ENCODE results near the gene CD247. TPM values are rescaled to one million over a fixed set of nuclear protein-coding genes. Genes with fewer than 3 reads are reported as not detected.

Gene CD247
- total and polyA plus RNA-seq, 2 of the 4 experiments (the other 2 are of a cell fraction) = not detected

DNA sequence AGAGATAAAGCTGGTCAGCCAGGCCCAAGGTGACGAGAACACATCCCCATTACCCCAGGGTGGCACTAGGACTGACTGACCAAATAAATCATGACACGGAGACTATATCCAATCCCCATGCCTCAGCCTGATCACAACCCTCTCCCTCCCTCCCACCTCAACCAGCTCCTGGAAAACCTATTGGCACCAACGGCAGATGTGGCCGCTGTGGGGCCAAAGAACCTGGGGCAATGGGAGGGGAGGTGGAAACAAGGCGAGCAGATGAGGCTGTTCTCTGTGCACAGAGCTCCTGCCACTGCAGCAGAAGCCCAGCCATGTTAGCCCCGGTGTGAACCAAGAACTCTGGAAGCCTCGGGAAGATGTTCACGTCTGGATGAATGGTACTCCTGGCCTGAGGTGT is 77.6 kb downstream of the CD247 start:
- Histone ChIP-seq H3K27me3 (ENCODE audit: control insufficient read depth, insufficient read depth, low read length) (peaks cover 32% of the 10 kb centered on the region), H3K79me1 (ENCODE audit: low read depth in 1 of 2, low read length in 2 of 2) (no peaks in the 10 kb centered on the region), H3K4ac (ENCODE audit: low read depth, low read length) (no peak overlapping the region), H3K18ac (ENCODE audit: low read depth, low read length) (no peak overlapping the region), H3K4me1 (ENCODE audit: control insufficient read depth, insufficient read depth, low read length) (no peaks in the 10 kb centered on the region), H3K9me1 (ENCODE audit: insufficient read depth, low read length) (no peaks in the 10 kb centered on the region), H4K20me1 (ENCODE audit: insufficient read depth, low read length) (no peaks in the 10 kb centered on the region), H3K27ac (ENCODE audit: insufficient read depth, low read length) (no peak overlapping the region), H3K4me2 (ENCODE audit: low read depth, low read length) (no peak overlapping the region), H2BK120ac (ENCODE audit: low read depth, low read length) (no peak overlapping the region), H2AK5ac (ENCODE audit: low read depth, low read length) (no peak overlapping the region), H3K56ac (ENCODE audit: extremely low read depth, insufficient read depth, low read length) (no peak overlapping the region), H3K23ac (ENCODE audit: low read depth, low read length) (no peak overlapping the region), H3K14ac (replicated peaks; ENCODE audit: low read depth, low read length) (no peak overlapping the region), H2BK5ac (ENCODE audit: low read depth, low read length, poor library complexity, severe bottlenecking) (no peak overlapping the region), H3K9ac (ENCODE audit: low read depth, low read length) (no peak overlapping the region), H4K5ac (ENCODE audit: low read depth, low read length) (no peak overlapping the region), H4K91ac (ENCODE audit: insufficient read depth, low read depth, low read length) (no peak overlapping the region), H3K36me3 (ENCODE audit: control insufficient read depth, insufficient read depth, low read length) (no peaks in the 10 kb centered on the region), H4K8ac (ENCODE audit: low read depth in 2 of 2, low read length in 2 of 2) (no peak overlapping the region), H2AFZ (replicated peaks; ENCODE audit: low read length, poor library complexity) (no peak overlapping the region), H3K4me3 (ENCODE audit: insufficient read depth, low read depth, low read length) (no peak overlapping the region), H2AK9ac (replicated peaks; ENCODE audit: low read depth, low read length, poor library complexity) (peak overlapping the region; percentile 39), H2BK20ac (ENCODE audit: low read depth, low read length) (no peak overlapping the region), H3K9me3 (ENCODE audit: control insufficient read depth, insufficient read depth, low read length) (no peaks in the 10 kb centered on the region), H2BK15ac (ENCODE audit: low read depth, low read length) (no peak overlapping the region)
- dilution Hi-C loops (cut with HindIII; ENCODE audit: low sequenced_read_pairs, unreplicated experiment) (loop anchor here (25.0 kb wide), 1 partner anchor 178 kb away; no protein-coding TSS in a partner anchor), intact Hi-C loops (cut with micrococcal nuclease) (loop anchor here (5.0 kb wide), 1 partner anchor 218 kb away; the partner anchor contains the start of gene POU2F1), in situ Hi-C loops (cut with MboI; ENCODE audit: low sequenced_read_pairs) (no loop called here)
- TF ChIP-seq RAD21 (IDR thresholded peaks at IDR 0.05; ENCODE audit: low read length) = no peak
- no peak for TF ChIP-seq SMC3 (IDR thresholded peaks at IDR 0.05; ENCODE audit: low read depth, low read length)
- no peak for TF ChIP-seq MXI1 (IDR thresholded peaks at IDR 0.05; ENCODE audit: borderline replicate concordance, low read depth, low read length)
- TF ChIP-seq POLR2A (IDR thresholded peaks at IDR 0.05; ENCODE audit: low read depth, low read length) = no peak
- TF ChIP-seq, protein P1, sequence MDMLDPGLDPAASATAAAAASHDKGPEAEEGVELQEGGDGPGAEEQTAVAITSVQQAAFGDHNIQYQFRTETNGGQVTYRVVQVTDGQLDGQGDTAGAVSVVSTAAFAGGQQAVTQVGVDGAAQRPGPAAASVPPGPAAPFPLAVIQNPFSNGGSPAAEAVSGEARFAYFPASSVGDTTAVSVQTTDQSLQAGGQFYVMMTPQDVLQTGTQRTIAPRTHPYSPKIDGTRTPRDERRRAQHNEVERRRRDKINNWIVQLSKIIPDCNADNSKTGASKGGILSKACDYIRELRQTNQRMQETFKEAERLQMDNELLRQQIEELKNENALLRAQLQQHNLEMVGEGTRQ (IDR thresholded peaks at IDR 0.05; ENCODE audit: low read depth, low read length) = no peak
- no peak for TF ChIP-seq CHD1 (IDR thresholded peaks at IDR 0.05; ENCODE audit: low read depth, low read length)
- TF ChIP-seq RFX5 (IDR thresholded peaks at IDR 0.05; ENCODE audit: low read depth, low read length) = no peak
- TF ChIP-seq RCOR1 (IDR thresholded peaks at IDR 0.05; ENCODE audit: insufficient replicate concordance, low read length) = no peak
- TF ChIP-seq NFE2L2 (IDR thresholded peaks at IDR 0.05; ENCODE audit: low read depth, low read length) = no peak
- no peak for TF ChIP-seq FOS (IDR thresholded peaks at IDR 0.05; ENCODE audit: low read depth, low read length)
- no peak for TF ChIP-seq MAFK (IDR thresholded peaks at IDR 0.05; ENCODE audit: low read depth, low read length)
- no peak for TF ChIP-seq BHLHE40 (IDR thresholded peaks at IDR 0.05; ENCODE audit: low read depth, low read length)
- BruUV-seq (replicated peaks) = no TSS peak
- ATAC-seq (ENCODE audit: low read depth) = no peak
- ChIA-PET POLR2A (ENCODE audit: unreplicated experiment) (no interaction called here), CTCF (interaction anchor here (4.8 kb wide), 1 partner anchor 173 kb away, joined by 25 read pairs; no protein-coding TSS in a partner anchor)
- WGBS, 2 experiments (ENCODE audit: extremely low coverage in 2 of 2, insufficient read length in 1 of 2) = 83% methylated on average over 1 of the region's 8 CpGs; no CpG with 5 or more reads in 1 of the 2 experiments
- no peak for DNase-seq
